PC-9 (cell line): Measurements from ENCODE around the gene MYLK. TPM values are rescaled to one million over a fixed set of nuclear protein-coding genes. Genes with fewer than 3 reads are reported as not detected.
A peak's percentile ranks its signal among the peaks of the same experiment; 100 is the strongest.

ENCODE experiments used
- BruUV-seq: library from RNA; stranded (reverse); fragments of 400-500 nt; replicated peaks from 2 replicates; lab custom pipeline; 2021; lab: Mats Ljungman, UMichigan
- CTCF ChIA-PET: fragments of 300-600 bp; sonication (Branson Sonifier 250); formaldehyde crosslinking; loops from one replicate; lab custom pipeline; 2022; ENCODE audit warnings: antibody characterized with exemption; lab: Charles Lee
- POLR2A ChIA-PET: fragments of 300-600 bp; sonication (Branson Sonifier 250); formaldehyde crosslinking; loops from one replicate; lab custom pipeline; 2022; ENCODE audit warnings: antibody characterized with exemption; ENCODE audit not compliant: unreplicated experiment; lab: Charles Lee
- DNase-seq, 2 experiments: peaks; one replicate each; pipeline versions ENCODE4 v3.0.0 to v3.0.0-alpha.2; 2015 to 2022; ENCODE audit warnings: mixed read lengths in 1 of 2
- H2AFZ ChIP-seq: fragments of 200-600 bp; sonication (generic); 2 replicates; pipeline ENCODE4 v1.8.1; 2017; ENCODE audit warnings: antibody characterized with exemption
- H3F3A ChIP-seq: fragments of 200-600 bp; sonication (generic); 2 replicates; pipeline ENCODE4 v1.8.1; 2017; ENCODE audit warnings: antibody characterized with exemption, mild to moderate bottlenecking, low read depth; ENCODE audit not compliant: insufficient read depth
- H3K27ac ChIP-seq: fragments of 200-600 bp; sonication (generic); 2 replicates; pipeline ENCODE4 v1.6.1; 2016; ENCODE audit warnings: mixed run types
- H3K27me3 ChIP-seq: fragments of 200-600 bp; sonication (generic); 2 replicates; pipeline ENCODE4 v1.6.1; 2016; ENCODE audit warnings: low read depth, mixed run types; ENCODE audit not compliant: insufficient read depth
- H3K36me3 ChIP-seq: fragments of 200-600 bp; sonication (generic); 2 replicates; pipeline ENCODE4 v1.6.1; 2016; ENCODE audit warnings: low read depth, mixed run types
- H3K4me1 ChIP-seq: fragments of 200-600 bp; sonication (generic); replicated peaks from 2 replicates; pipeline ENCODE4 v1.6.1; 2016; ENCODE audit warnings: mixed run types; ENCODE audit not compliant: insufficient read depth
- H3K4me2 ChIP-seq: fragments of 200-600 bp; sonication (generic); 2 replicates; pipeline ENCODE4 v1.6.1; 2017; ENCODE audit warnings: mixed run types
- H3K4me3 ChIP-seq: fragments of 200-600 bp; sonication (generic); 2 replicates; pipeline ENCODE4 v1.6.1; 2016; ENCODE audit warnings: mixed run types
- H3K79me2 ChIP-seq: fragments of 200-600 bp; sonication (generic); 2 replicates; pipeline ENCODE4 v1.6.1; 2017; ENCODE audit warnings: low read depth, mixed run types
- H3K9me2 ChIP-seq: fragments of 200-600 bp; sonication (generic); 2 replicates; pipeline ENCODE4 v1.8.1; 2017; ENCODE audit warnings: mild to moderate bottlenecking; ENCODE audit not compliant: insufficient read depth
- H3K9me3 ChIP-seq: fragments of 200-600 bp; sonication (generic); 2 replicates; pipeline ENCODE4 v1.8.1; 2016; ENCODE audit warnings: low read depth; ENCODE audit not compliant: insufficient read depth
- H4K20me1 ChIP-seq: fragments of 200-600 bp; sonication (generic); 2 replicates; pipeline ENCODE4 v1.8.1; 2017; ENCODE audit not compliant: insufficient read depth
- EZH2 ChIP-seq: fragments of 200-600 bp; sonication (generic); IDR thresholded peaks from 2 replicates; pipeline ENCODE4 v1.8.0; 2017; ENCODE audit warnings: antibody characterized with exemption, low read depth
- intact Hi-C: fragments of 100-400 bp; cut with micrococcal nuclease; formaldehyde crosslinking; loops from one replicate; pipeline ENCODE4 v1.10.0; 2022; ENCODE audit not compliant: unreplicated experiment
- total RNA-seq: library from RNA; stranded (reverse); gene quantifications from 2 replicates; pipeline ENCODE4 v1.2.3, GENCODE V29; 2021
- TF ChIP-seq, protein P1 (sequence below): fragments of 200-600 bp; sonication (generic); conservative IDR thresholded peaks from 2 replicates; pipeline ENCODE4 v1.6.1; 2017; ENCODE audit warnings: mixed run types, antibody characterized with exemption, mild to moderate bottlenecking, moderate library complexity

The MYLK gene
- total RNA-seq, 1 experiment from 2014 or later, result 0.72 TPM

DNA sequence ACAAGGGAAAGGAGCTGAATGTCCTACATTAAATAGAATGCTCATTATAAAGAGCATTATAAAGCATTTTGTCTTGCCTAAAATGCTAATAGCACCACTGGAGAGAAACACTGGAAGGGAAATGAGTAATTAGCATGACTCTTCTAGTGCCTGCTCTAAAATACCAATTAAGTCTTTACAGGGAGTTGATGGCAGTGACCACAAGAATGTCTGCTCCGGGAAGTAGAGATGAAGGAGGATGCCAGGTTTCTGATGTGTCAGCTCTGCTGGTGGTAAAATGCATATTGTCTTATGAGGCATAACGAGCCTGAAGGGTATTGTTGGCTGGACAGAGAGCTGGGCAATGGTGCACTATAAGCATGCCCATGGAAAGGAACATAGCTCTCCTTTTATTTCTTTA is 49.5 kb downstream of the MYLK start:
- H3F3A ChIP-seq, result no peaks in the 10 kb centered on the region
- peaks cover 5% of the 10 kb centered on the region; the same call in 1 of the 2 replicates for H3K9me3 ChIP-seq
- no peaks in the 10 kb centered on the region for H3K79me2 ChIP-seq
- no peak overlapping the region for H3K4me3 ChIP-seq
- CTCF ChIA-PET, result no interaction called here
- peak; percentile 26 to 80 for DNase-seq
- POLR2A ChIA-PET, result no interaction called here
- no peak overlapping the region for H3K27ac ChIP-seq
- H3K36me3 ChIP-seq, result no peaks in the 10 kb centered on the region
- no TSS peak for BruUV-seq
- peaks cover 11% of the 10 kb centered on the region; the same call in 1 of the 2 replicates for H3K4me1 ChIP-seq
- intact Hi-C loops, result no loop called here
- no peaks in the 10 kb centered on the region for H4K20me1 ChIP-seq
- no peaks in the 10 kb centered on the region for H3K9me2 ChIP-seq
- no peaks in the 10 kb centered on the region for H3K27me3 ChIP-seq
- H2AFZ ChIP-seq, result no peak overlapping the region
- TF ChIP-seq, protein P1, sequence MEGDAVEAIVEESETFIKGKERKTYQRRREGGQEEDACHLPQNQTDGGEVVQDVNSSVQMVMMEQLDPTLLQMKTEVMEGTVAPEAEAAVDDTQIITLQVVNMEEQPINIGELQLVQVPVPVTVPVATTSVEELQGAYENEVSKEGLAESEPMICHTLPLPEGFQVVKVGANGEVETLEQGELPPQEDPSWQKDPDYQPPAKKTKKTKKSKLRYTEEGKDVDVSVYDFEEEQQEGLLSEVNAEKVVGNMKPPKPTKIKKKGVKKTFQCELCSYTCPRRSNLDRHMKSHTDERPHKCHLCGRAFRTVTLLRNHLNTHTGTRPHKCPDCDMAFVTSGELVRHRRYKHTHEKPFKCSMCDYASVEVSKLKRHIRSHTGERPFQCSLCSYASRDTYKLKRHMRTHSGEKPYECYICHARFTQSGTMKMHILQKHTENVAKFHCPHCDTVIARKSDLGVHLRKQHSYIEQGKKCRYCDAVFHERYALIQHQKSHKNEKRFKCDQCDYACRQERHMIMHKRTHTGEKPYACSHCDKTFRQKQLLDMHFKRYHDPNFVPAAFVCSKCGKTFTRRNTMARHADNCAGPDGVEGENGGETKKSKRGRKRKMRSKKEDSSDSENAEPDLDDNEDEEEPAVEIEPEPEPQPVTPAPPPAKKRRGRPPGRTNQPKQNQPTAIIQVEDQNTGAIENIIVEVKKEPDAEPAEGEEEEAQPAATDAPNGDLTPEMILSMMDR, result no peak
- TF ChIP-seq EZH2, result no peak
- H3K4me2 ChIP-seq, result no peak overlapping the region

DNA sequence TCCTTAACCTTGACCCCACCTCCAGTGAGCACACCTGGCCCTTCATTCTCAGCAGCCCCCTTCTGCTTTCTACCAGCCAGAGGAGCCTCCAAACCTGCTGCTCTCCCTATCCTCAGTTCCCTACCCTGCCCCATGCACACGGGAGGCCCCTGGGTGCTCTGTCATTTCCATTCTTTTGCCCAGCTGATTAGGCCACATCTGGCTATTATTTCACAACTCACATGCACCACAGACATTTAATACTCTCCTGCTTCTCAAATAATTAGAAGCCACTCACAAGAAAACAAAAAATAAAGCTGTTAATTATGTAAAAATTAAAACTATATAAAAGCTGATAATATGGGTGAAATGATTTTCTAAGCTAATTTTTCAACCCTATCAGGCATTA is 50.7 kb downstream of the MYLK start:
- CTCF ChIA-PET, result interaction anchor here (0.6 kb wide), 1 partner anchor 183 kb away, joined by 4 read pairs; no protein-coding TSS in a partner anchor
- POLR2A ChIA-PET, result no interaction called here
- no peaks in the 10 kb centered on the region for H3K79me2 ChIP-seq

DNA sequence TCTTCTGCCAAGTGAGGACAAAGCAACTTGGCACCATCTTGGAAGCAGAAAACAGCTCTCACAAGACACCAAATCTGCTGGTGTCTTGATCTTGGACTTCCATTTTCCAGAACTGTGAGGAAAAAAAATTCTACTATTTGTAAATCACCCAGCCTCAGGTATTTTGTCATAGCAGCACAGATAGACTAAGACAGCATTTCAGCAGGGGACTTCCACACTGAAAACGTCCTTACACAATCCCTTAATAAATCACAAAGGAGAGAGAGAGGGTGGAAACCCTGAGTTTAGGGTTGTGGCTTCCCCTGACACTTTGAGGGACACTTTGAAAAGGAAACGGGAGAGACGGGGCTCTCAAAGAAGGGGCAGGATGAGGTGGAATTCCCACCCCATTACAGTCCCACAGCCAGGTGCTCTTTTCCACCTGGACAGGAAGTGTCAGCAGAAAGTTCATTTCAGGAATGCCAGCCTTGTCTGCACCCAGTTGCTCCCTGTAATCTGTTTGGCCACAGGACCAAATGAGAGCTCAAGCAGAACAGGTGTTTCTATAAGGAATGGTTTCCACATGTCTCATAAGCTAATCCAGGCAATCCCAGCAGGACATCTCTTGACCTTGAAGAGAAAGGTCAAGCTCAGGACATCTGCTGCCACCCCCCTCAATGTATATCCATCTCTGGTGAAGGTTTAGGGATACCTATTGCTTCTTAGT is 51.3 kb downstream of the MYLK start:
- H3K4me2 ChIP-seq, result no peak overlapping the region
- POLR2A ChIA-PET, result no interaction called here

More for the DNA sequence above, 50.7 kb downstream of the MYLK start:
- no peaks in the 10 kb centered on the region for H3K9me2 ChIP-seq
- H3K27ac ChIP-seq, result no peak overlapping the region
- H3K36me3 ChIP-seq, result no peaks in the 10 kb centered on the region
- TF ChIP-seq, protein P1, result no peak
- TF ChIP-seq EZH2, result no peak
- H2AFZ ChIP-seq, result no peak overlapping the region
- intact Hi-C loops, result no loop called here
- no peak for DNase-seq
- H3F3A ChIP-seq, result no peaks in the 10 kb centered on the region
- H3K4me1 ChIP-seq, result peaks cover 11% of the 10 kb centered on the region; the same call in 1 of the 2 replicates
- H3K4me3 ChIP-seq, result no peak overlapping the region
- no peak overlapping the region for H3K4me2 ChIP-seq
- peaks cover 5% of the 10 kb centered on the region; the same call in 1 of the 2 replicates for H3K9me3 ChIP-seq
- H3K27me3 ChIP-seq, result no peaks in the 10 kb centered on the region
- no peaks in the 10 kb centered on the region for H4K20me1 ChIP-seq
- no TSS peak for BruUV-seq

More for the DNA sequence above, 51.3 kb downstream of the MYLK start:
- Histone ChIP-seq H3F3A (no peaks in the 10 kb centered on the region), H3K79me2 (no peaks in the 10 kb centered on the region), H3K9me2 (no peaks in the 10 kb centered on the region), H4K20me1 (no peaks in the 10 kb centered on the region), H3K4me3 (no peak overlapping the region), H3K27me3 (no peaks in the 10 kb centered on the region), H3K27ac (no peak overlapping the region), H3K9me3 (peaks cover 4% of the 10 kb centered on the region; the same call in 1 of the 2 replicates), H3K36me3 (no peaks in the 10 kb centered on the region), H3K4me1 (peaks cover 11% of the 10 kb centered on the region; the same call in 1 of the 2 replicates), H2AFZ (no peak overlapping the region)
- BruUV-seq, result no TSS peak
- no peak for TF ChIP-seq EZH2
- TF ChIP-seq, protein P1, result no peak
- DNase-seq, result no peak
- CTCF ChIA-PET, result interaction anchor here (0.6 kb wide), 1 partner anchor 183 kb away, joined by 4 read pairs; no protein-coding TSS in a partner anchor
- intact Hi-C loops, result no loop called here
